Fibroblast of villous mesenchyme (primary cell): ENCODE results near the gene C3orf70. TPM values are rescaled to one million over a fixed set of nuclear protein-coding genes. Genes with fewer than 3 reads are reported as not detected.
A peak's percentile ranks its signal among the peaks of the same experiment; 100 is the strongest.

Source experiments
- DNase-seq: peaks from one replicate; pipeline ENCODE4 v3.0.0-alpha.2; 2010; ENCODE audit warnings: low read depth
- H3K4me3 ChIP-seq: 2 replicates; pipeline ENCODE4 v1.5.1; 2011; ENCODE audit warnings: low read depth, mild to moderate bottlenecking, low read length
- total RNA-seq: library from RNA; depleted of rRNA; stranded (reverse); fragments of >200 nt; gene quantifications from 2 replicates; pipeline ENCODE4 v1.2.3, GENCODE V29; 2012
- TF ChIP-seq, protein P1 (sequence below): IDR thresholded peaks from 2 replicates; pipeline ENCODE4 v1.5.1; 2012; ENCODE audit warnings: low read depth, mild to moderate bottlenecking, low read length; ENCODE audit not compliant: insufficient read depth

Gene C3orf70
- total RNA-seq, 1 donor: 2.2 TPM

DNA sequence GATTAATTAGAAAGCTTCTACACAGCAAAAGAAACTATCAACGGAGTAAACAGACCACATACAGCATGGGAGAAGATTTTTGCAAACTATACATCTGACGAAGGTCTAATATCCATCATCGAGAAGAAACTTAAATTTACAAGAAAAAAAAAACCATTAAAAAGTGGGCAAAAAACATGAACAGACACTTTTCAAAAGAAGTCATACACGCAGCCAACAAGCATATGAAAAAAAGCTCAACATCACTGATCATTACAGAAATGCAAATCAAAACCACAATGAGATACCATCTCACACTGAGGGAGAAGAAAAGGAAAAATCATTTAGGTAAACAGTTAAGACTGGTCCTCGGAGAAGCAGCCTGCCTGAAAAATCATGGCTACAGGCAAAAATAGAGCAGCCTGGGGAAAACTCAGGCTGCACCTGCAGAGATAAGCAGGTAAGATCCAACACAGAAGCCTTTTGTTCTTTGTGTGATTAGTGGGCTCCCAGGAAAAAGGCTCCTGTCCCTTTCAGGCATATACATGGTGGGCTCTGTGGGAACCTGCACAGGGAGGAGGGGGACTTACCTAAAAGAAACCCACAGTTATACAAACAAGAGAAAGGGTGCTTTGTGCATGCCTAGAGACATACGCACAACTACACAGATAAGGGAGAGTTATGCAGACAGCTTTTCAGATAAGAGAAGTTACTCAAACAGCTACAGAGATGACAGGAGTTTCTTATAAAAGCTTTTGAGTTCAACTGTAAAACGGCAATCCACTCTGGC, 49.3 kb downstream of the C3orf70 start:
- TF ChIP-seq, protein P1, sequence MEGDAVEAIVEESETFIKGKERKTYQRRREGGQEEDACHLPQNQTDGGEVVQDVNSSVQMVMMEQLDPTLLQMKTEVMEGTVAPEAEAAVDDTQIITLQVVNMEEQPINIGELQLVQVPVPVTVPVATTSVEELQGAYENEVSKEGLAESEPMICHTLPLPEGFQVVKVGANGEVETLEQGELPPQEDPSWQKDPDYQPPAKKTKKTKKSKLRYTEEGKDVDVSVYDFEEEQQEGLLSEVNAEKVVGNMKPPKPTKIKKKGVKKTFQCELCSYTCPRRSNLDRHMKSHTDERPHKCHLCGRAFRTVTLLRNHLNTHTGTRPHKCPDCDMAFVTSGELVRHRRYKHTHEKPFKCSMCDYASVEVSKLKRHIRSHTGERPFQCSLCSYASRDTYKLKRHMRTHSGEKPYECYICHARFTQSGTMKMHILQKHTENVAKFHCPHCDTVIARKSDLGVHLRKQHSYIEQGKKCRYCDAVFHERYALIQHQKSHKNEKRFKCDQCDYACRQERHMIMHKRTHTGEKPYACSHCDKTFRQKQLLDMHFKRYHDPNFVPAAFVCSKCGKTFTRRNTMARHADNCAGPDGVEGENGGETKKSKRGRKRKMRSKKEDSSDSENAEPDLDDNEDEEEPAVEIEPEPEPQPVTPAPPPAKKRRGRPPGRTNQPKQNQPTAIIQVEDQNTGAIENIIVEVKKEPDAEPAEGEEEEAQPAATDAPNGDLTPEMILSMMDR: no peak
- no peak overlapping the region for H3K4me3 ChIP-seq
- DNase-seq: no peak

DNA sequence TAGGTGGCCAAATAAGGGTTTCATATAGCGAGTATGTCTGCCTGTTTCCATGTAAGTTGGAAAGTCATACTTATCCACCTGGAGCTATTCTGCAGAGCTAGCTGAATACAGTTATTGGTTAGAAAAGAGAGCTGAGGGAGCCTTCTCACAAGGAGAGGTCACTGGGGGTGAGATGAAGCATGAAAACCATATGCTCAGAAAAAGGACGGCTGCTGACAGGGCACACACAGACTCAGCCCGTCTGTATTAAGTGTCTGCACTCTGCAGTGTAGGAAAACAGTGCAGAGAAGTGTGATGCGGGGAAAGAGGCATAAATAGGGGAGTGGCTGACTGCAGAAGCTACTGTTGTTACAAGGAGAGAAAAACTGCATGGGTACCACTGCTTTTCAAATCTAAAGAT, 58.2 kb downstream of the C3orf70 start:
- no peak overlapping the region for H3K4me3 ChIP-seq
- TF ChIP-seq, protein P1: no peak
- DNase-seq: peak; percentile 10

DNA sequence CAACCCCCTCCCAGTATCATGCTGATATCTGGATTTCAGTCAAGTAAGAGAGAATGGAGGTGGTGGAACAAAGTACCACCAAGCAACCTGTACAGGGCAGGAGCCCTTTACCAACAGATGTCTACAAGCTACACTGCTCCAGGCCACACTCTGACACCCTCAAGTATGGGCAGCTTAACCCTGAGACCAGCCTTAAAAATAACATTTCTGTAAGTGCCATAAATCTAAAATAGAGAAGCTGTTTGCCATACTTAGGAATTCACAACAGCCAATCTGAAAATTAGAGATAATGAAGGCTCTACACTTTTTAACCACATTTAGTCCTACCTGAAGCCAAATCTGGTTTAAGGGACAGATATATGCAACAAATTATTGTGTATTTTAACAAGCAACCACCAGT, 59.7 kb downstream of the C3orf70 start:
- no peak for DNase-seq
- TF ChIP-seq, protein P1: no peak
- no peak overlapping the region for H3K4me3 ChIP-seq

DNA sequence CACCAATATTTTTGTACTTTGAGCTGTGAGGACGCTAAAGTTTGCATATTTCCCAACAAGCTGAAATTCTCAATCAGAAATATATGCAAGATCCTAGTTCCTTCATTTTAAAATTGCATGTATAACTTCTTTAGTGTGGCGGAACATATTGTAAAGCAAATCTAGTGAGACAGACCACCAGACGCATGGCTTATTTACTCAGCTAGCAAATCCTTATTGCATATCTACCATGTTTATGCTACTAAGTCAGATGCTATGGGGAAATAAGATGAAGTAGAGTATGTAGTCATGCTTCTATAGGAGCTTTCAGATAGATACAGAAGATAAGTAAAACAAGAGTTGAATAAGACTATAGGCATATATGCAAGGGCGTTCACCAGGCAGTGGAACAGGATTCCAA, 62.0 kb downstream of the C3orf70 start:
- TF ChIP-seq, protein P1: no peak
- no peak overlapping the region for H3K4me3 ChIP-seq
- no peak for DNase-seq

DNA sequence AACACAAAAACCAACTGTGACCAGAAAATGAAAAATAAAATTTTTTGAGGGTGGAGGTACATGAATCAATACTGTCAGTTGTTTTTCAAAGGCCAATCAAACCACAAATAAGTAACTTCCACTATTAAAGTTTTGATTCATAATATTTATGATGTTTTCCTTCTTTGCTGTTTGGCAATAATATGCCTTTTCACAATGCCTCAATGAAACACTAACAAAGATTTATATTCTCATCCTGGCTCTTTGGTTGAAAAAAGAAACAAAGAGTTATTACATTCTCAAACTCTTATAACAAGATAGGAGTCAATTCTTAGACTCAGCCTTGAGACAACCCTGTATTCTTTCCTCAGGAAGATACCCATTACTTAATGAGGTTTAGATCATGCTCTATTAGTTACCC, 63.1 kb downstream of the C3orf70 start:
- TF ChIP-seq, protein P1: no peak
- no peak for DNase-seq
- H3K4me3 ChIP-seq: no peak overlapping the region

DNA sequence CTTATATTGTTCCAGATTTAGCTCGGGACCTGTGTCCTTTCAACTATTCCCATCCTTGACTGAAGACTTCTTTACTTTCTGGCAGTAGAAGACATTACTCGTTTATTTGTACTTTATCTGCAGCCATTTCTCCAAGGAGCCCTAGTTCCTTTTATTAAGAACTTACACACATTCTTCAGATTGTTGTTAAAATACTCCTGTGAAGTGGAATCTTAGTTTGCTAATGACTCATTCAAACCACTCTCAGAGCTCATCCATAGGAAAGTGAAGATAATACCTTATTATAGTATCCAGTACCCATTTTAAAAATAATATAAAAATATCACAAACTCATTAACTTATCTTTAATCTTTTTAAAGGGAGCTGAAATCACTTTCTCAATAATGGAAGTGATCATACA, 63.5 kb downstream of the C3orf70 start:
- H3K4me3 ChIP-seq: no peak overlapping the region
- peak; percentile 17 for DNase-seq
- TF ChIP-seq, protein P1: no peak

DNA sequence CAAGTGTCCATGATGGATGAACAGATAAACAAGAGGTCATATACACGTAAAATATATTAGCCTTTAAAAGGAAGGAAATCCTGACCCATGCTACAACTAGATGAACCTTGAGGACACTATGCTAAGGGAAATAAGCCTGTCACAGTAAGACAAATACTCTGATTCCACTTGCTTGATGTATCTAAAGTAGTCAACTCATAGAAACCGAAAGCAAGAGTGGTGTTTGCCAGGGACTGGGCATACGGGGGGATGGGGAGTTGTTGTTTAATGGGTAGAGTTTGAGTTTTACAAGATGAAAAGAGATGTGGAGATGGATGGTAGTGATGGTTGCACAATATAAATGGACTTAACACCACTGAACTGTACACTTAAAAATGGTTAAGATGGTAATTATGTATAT, 65.4 kb downstream of the C3orf70 start:
- TF ChIP-seq, protein P1: no peak
- no peak overlapping the region for H3K4me3 ChIP-seq
- DNase-seq: no peak
